Aorta (tissue), 5 donors: Measurements from ENCODE around the gene SORL1. TPM values are rescaled to one million over a fixed set of nuclear protein-coding genes. Genes with fewer than 3 reads are reported as not detected.

ENCODE experiments used
- ATAC-seq: fragments of 200-7000 bp; cut with Tn5 transposase; one replicate; pipeline ENCODE4 v1.9.1; 2022; ENCODE audit warnings: moderate library complexity; ENCODE audit not compliant: low FRiP score
- DNase-seq, 2 donors: peaks; one replicate each; pipeline ENCODE4 v3.0.0-alpha.2; 2020
- H3K27ac ChIP-seq, 2 donors: one replicate each; pipeline ENCODE4 v1.5.1; 2013; ENCODE audit warnings: low read length in 2 of 2, mild to moderate bottlenecking in 2 of 2, moderate library complexity in 2 of 2, control low read depth in 1 of 2, inconsistent platforms in 1 of 2, low read depth in 1 of 2
- H3K27me3 ChIP-seq, 2 donors: one replicate each; pipeline ENCODE4 v1.6.1; 2013; ENCODE audit warnings: control low read depth in 1 of 2, low read length in 1 of 2, mild to moderate bottlenecking in 1 of 2, moderate library complexity in 1 of 2; ENCODE audit not compliant: insufficient read depth in 2 of 2, control insufficient read depth in 1 of 2
- H3K36me3 ChIP-seq, 2 donors: one replicate each; pipeline ENCODE4 v1.6.1; 2013; ENCODE audit warnings: control low read depth in 1 of 2, low read length in 1 of 2, mild to moderate bottlenecking in 1 of 2; ENCODE audit not compliant: insufficient read depth in 2 of 2, control insufficient read depth in 1 of 2
- H3K4me1 ChIP-seq, 2 donors: one replicate each; pipeline ENCODE4 v1.6.1; 2013; ENCODE audit warnings: low read length in 2 of 2, control low read depth in 1 of 2, mild to moderate bottlenecking in 1 of 2, moderate library complexity in 1 of 2; ENCODE audit not compliant: insufficient read depth in 2 of 2, control insufficient read depth in 1 of 2
- H3K4me3 ChIP-seq, 2 donors: one replicate each; pipeline ENCODE4 v1.5.1; 2013; ENCODE audit warnings: low read length in 2 of 2, control low read depth in 1 of 2, mild to moderate bottlenecking in 1 of 2
- H3K9me3 ChIP-seq: one replicate; pipeline ENCODE4 v1.6.1; 2013; ENCODE audit warnings: mild to moderate bottlenecking, low read length; ENCODE audit not compliant: control insufficient read depth
- WGBS, 2 donors: extraction: QIAGEN DNeasy Blood & Tissue Kit; methylation state at CpG; one replicate each; pipeline ENCODE4 v1.1.7; 2013; 5-methylcytosine and 5-hydroxymethylcytosine counted together
- intact Hi-C, 2 donors: fragments of 100-400 bp; cut with DNase I; formaldehyde crosslinking; loops; one replicate each; pipeline versions ENCODE4 v1.14.2 to v1.15.0; 2022
- polyA plus RNA-seq, 2 donors: library from polyadenylated mRNA; stranded (reverse); fragments of 200-250 nt; gene quantifications; one replicate each; pipeline ENCODE4 v1.2.3, GENCODE V29; 2013
- total RNA-seq, 2 donors: library from RNA; stranded (reverse); fragmentation: NEBNext Ultra II Directional; extraction: Animal tissue kit (Norgen Biotek cat#: 25700); gene quantifications; one replicate each; pipeline ENCODE4 v1.2.1, GENCODE V29; 2021
- donor health status: healthy with polysubstance abuse.
- donor health status: Bipolar disorder and iron deficiency.
- donor health status: DM: no; HTN: no; CAD: no.
- donor health status: DM: no; HTN: no; CAD: no.
- donor health status: DM: yes; HTN: yes; CAD: no.

SORL1 gene
- total and polyA plus RNA-seq, 4 donors = 0.79 to 37.2 (median 18.3) TPM

DNA sequence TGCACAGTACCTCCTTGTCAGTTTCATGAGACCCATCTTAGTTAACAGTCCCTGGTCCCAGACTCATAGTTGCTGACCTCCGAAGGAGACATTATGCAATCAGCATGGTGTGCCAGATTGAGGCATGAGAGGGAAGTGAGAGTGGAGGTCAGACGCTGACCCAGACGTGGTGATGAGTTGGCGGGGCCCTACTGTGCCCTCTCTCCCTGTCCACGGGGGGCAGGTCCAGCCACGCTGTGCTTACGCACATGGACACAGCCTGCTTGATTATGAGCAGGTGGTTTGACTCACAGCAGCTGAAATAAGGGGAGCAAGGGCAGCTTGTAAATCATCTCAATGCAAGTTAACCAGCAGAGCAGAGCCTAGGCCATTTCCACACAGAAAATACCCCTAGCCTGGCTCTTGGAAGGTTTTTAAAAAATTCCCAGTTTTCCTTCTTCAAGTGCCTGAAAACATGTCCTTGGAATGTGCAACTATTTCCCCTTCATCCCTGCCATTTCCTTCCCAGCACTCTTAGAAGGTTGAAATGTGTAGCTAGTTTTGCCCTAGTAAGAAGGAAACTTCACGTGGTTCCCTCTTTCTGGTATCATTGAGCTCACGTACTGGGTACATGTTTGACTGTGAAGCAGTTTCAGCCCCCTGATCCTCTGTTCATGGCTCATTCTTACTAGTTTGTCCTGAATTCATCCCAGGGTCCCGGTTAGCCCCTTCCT is 123.3 kb downstream of the SORL1 start:
- peaks cover 2 to 4% of the 10 kb centered on the region in 2 donors for H3K36me3 ChIP-seq
- H3K27me3 ChIP-seq = no peaks in the 10 kb centered on the region
- peaks cover 2% of the 10 kb centered on the region for H3K9me3 ChIP-seq
- DNase-seq (peak; percentile 83 to 88), ATAC-seq (peak; percentile 67)
- H3K4me3 ChIP-seq = no peak overlapping the region
- H3K4me1 ChIP-seq = no peaks in the 10 kb centered on the region
- 77 to 80% methylated on average over 10 of the region's 10 CpGs for WGBS, 2 donors
- H3K27ac ChIP-seq = no peak overlapping the region
- intact Hi-C loops = no loop called here

DNA sequence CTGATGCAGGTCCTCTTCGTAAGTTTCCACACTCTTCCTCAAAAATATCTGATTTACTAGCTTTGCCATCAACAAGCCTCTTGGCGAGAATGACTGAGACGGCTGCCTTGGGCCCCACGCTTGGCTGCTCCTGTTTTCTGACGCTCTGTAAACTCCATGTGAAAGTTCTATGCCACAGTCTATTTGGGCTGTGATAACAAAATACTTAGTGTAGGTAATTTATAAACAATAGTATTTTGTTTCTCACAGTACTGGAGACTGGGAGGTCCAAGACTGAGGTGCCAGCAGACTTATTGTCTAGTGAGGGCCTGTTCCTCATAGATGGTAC is 123.8 kb downstream of the SORL1 start:
- no peaks in the 10 kb centered on the region for H3K4me1 ChIP-seq
- H3K9me3 ChIP-seq = peaks cover 2% of the 10 kb centered on the region
- H3K27ac ChIP-seq = no peak overlapping the region
- DNase-seq (no peak), ATAC-seq (no peak)
- intact Hi-C loops = no loop called here
- H3K36me3 ChIP-seq = peaks cover 2 to 4% of the 10 kb centered on the region in 2 donors
- WGBS, 2 donors = 88 to 89% methylated on average over 5 of the region's 5 CpGs
- H3K4me3 ChIP-seq = no peak overlapping the region
- no peaks in the 10 kb centered on the region for H3K27me3 ChIP-seq

DNA sequence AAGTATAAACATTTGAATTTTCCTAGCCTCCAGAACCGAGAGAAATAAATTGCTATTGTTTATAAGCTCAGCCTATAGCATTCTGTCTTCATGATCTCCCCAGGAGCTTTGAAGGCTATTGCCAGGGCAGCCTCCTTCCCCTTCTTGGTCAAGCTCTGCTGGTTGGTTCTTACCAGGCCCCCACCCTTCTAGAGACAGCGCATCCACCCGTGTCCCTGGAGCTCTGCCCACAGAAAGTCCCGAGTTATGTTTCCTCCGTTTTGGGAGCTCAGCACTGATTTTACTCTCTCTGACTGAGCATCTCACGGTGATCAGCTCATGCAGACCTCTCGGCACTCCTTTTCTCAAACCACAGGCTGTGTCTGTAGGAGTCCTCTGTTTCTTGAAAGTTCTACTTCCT is 124.4 kb downstream of the SORL1 start:
- Histone ChIP-seq H3K4me3 (no peak overlapping the region), H3K4me1 (no peaks in the 10 kb centered on the region), H3K9me3 (peaks cover 2% of the 10 kb centered on the region), H3K27me3 (no peaks in the 10 kb centered on the region), H3K36me3 (peaks cover 2 to 4% of the 10 kb centered on the region in 2 donors), H3K27ac (no peak overlapping the region)
- DNase-seq = peak in 1 of 2 donors; percentile 72
- intact Hi-C loops = no loop called here
- 75 to 76% methylated on average over 7 of the region's 7 CpGs for WGBS, 2 donors
- ATAC-seq = peak; percentile 44

DNA sequence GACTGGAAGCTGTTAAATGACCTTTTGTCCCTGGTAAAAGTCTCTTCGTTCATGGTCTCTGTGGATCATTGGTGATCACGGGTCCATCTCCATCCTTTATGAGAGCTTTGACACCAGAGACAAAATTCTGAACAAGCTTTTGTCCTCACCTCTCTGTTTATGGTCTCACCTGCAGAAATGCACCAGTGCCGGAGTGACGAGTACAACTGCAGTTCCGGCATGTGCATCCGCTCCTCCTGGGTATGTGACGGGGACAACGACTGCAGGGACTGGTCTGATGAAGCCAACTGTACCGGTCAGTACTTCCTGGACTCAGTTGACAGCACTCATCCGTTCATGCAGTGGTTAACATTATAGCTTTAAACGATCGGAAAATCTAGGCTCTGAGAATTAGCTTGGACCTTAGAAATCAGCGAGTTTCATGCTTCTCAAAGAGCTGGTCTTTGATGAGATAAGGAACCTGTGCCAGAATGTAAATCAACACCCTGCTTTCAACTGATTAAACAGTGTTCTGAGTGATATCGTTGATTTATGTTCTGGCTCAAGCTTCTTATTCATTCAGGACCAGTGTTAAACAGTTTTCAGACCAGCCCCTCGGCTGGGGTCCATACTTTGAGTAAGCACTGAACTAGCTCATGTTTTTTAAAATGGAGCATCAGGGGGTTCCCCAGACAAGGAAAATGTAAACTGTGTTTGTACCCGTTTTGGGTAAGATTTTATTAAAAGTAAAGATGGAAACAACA is 125.2 kb downstream of the SORL1 start:
- peaks cover 2% of the 10 kb centered on the region for H3K9me3 ChIP-seq
- intact Hi-C loops = no loop called here
- no peak overlapping the region for H3K27ac ChIP-seq
- no peak overlapping the region for H3K4me3 ChIP-seq
- peaks cover 2 to 7% of the 10 kb centered on the region in 2 donors for H3K36me3 ChIP-seq
- WGBS, 2 donors = 78 to 81% methylated on average over 16 of the region's 16 CpGs
- ATAC-seq (no peak), DNase-seq (no peak)
- no peaks in the 10 kb centered on the region for H3K4me1 ChIP-seq
- no peaks in the 10 kb centered on the region for H3K27me3 ChIP-seq

DNA sequence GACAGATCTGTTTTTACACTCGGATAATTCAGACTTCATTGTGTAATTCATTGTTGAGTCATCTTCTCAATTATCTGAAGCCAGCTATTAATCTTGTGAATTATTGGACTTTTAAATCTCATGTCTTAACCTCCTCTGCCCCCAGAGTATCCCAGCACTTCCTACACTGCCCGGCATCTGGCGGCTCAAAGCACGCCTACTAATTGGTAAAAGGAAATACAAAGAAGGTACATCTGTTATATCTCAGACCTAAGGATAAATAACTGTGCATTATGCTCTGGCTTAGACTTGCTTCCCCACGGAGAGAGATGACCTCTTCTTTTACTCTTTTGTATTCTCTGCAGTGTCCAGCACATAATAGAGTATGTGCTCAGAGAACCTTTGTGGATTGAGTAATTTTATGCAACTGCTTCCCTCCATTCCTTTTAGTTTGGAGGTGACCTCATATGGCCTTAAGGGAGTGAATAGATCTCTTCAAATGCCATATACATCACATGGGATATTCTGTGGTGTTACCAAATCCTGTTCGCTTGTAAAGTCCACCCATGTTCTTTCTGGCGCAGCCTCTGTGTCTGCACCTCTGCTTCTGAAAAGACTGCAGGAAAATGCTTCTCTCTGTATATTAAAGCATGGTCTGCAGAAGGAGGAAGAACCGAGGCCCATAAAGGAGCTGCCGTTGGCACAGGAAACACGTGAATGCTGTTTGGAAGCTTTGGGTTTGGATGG is 126.3 kb downstream of the SORL1 start:
- intact Hi-C loops = no loop called here
- no peak overlapping the region for H3K27ac ChIP-seq
- H3K4me3 ChIP-seq = no peak overlapping the region
- no peaks in the 10 kb centered on the region for H3K4me1 ChIP-seq
- 86 to 92% methylated on average over 10 of the region's 10 CpGs for WGBS, 2 donors
- no peak for DNase-seq
- ATAC-seq = no peak
- peaks cover 2 to 7% of the 10 kb centered on the region in 2 donors for H3K36me3 ChIP-seq
- H3K9me3 ChIP-seq = peaks cover 2% of the 10 kb centered on the region
- no peaks in the 10 kb centered on the region for H3K27me3 ChIP-seq

DNA sequence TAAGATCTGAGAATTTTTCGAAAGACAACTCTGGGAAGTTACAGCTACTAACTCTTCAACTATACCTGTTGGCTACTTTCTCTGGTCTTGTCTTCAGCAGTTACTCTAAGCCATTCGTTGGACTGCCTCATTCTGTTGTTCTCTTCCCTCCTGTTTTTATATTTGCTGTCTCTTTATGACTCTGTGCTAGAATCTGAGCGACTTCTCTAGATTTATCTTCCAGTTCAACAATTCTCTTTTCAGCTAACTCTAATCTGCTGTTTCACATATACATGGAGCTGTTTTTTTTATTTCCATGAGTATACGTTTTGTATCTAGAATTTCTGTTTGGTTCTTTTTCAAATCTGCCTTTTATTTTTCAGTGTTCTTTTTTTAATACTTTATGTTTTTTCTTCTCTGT is 128.0 kb downstream of the SORL1 start:
- intact Hi-C loops = no loop called here
- H3K4me3 ChIP-seq = no peak overlapping the region
- WGBS, 2 donors = 84 to 92% methylated on average over 4 of the region's 4 CpGs
- no peak for ATAC-seq
- H3K9me3 ChIP-seq = peaks cover 2% of the 10 kb centered on the region
- DNase-seq = no peak
- no peaks in the 10 kb centered on the region for H3K27me3 ChIP-seq
- no peaks in the 10 kb centered on the region for H3K4me1 ChIP-seq
- peaks cover 2 to 7% of the 10 kb centered on the region in 2 donors for H3K36me3 ChIP-seq
- H3K27ac ChIP-seq = no peak overlapping the region

DNA sequence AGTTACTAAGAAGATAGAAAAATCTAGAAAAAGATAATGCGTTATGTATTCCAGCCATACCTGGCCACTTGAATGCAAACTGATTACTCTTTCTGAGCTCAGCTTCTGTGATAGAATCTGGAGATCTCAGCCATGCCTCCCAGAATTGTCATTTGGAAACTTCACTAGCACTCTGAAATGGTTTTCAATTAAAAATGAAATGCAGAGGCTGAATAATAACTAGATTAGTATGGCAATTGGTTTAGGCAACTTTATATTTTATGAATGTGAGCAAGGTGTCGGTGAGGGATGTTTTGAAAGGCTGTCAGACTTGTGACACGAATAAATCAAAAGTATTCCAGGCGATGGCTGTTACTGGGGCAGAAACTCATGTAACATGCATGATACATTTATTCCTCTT is 129.5 kb downstream of the SORL1 start:
- DNase-seq = no peak
- intact Hi-C loops = no loop called here
- Histone ChIP-seq H3K4me3 (no peak overlapping the region), H3K9me3 (peaks cover 2% of the 10 kb centered on the region), H3K36me3 (peaks cover 2 to 7% of the 10 kb centered on the region in 2 donors), H3K27me3 (no peaks in the 10 kb centered on the region), H3K4me1 (no peaks in the 10 kb centered on the region), H3K27ac (no peak overlapping the region)
- no peak for ATAC-seq
- 94 to 96% methylated on average over 4 of the region's 4 CpGs for WGBS, 2 donors

DNA sequence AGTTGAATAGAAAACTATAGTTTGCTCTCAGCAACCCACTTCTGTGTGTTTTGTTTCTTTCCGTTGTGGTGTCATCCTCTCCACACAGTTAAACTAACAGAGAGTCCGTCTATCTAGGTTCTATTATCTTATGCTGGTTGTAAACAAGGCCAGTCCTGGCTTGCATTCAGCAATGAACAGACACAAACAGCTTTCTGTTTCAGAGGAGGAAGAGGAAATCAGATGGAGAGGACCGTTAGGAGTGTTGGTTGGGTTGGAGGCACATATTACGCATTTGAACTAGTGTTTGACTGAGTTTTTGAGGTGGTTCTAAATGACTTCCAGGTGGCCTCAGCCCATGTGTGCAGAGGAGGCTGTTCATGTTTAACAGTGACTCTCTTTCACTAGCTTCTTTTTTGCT is 130.2 kb downstream of the SORL1 start:
- Histone ChIP-seq H3K27ac (no peak overlapping the region), H3K4me3 (no peak overlapping the region), H3K4me1 (no peaks in the 10 kb centered on the region), H3K27me3 (no peaks in the 10 kb centered on the region), H3K36me3 (peaks cover 2 to 7% of the 10 kb centered on the region in 2 donors), H3K9me3 (peaks cover 2% of the 10 kb centered on the region)
- 80 to 81% methylated on average over 4 of the region's 4 CpGs for WGBS, 2 donors
- DNase-seq (no peak), ATAC-seq (no peak)
- intact Hi-C loops = no loop called here
